Medulla oblongata (tissue), 1 donor: ENCODE measurements around the gene SP140.
"Not testable (repeated sequence)": the region's sequence is repeated elsewhere in the genome, so short reads cannot be mapped to it uniquely, and the experiment has no call there.

ENCODE experiments used
- DNase-seq: peaks from one replicate; pipeline ENCODE4 v3.0.0-alpha.2; 2015; ENCODE audit errors: extremely low spot score

SP140 gene

GRCh38 chr2:230225486-230225885 is at the start of gene SP140:
TSS of gene SP140 (plus strand) at chr2:230225736. CDS start at chr2:230225845, 109 bp downstream.
- peak; percentile 74 for DNase-seq

GRCh38 chr2:230176996-230177395 is 48.5 kb upstream of the SP140 start:
- no peak for DNase-seq

GRCh38 chr2:230178546-230179485 is 46.7 kb upstream of the SP140 start:
- no peak for DNase-seq

GRCh38 chr2:230179907-230180306 is 45.6 kb upstream of the SP140 start:
- no peak for DNase-seq

GRCh38 chr2:230181195-230181594 is 44.3 kb upstream of the SP140 start:
- no peak for DNase-seq

- peak; percentile 29 for DNase-seq
Observed at GRCh38 chr2:230184727-230185578, 40.6 kb upstream of the SP140 start.

GRCh38 chr2:230202430-230203109 is 23.0 kb upstream of the SP140 start:
- no peak for DNase-seq

- no peak for DNase-seq
Observed at GRCh38 chr2:230203110-230203676, 22.3 kb upstream of the SP140 start.

- DNase-seq: no peak
Observed at GRCh38 chr2:230205034-230205433, 20.5 kb upstream of the SP140 start.

GRCh38 chr2:230205721-230206120 is 19.8 kb upstream of the SP140 start:
- no peak for DNase-seq

GRCh38 chr2:230208576-230208975 is 17.0 kb upstream of the SP140 start:
- DNase-seq: no peak

- DNase-seq: peak; percentile 24
Observed at GRCh38 chr2:230209422-230210051, 16.0 kb upstream of the SP140 start.

- no peak for DNase-seq
Observed at GRCh38 chr2:230216489-230216888, 9.0 kb upstream of the SP140 start.

- no peak for DNase-seq
Observed at GRCh38 chr2:230217424-230217823, 8.1 kb upstream of the SP140 start.

- DNase-seq: peak; percentile 72
Observed at GRCh38 chr2:230218421-230218820, 7.1 kb upstream of the SP140 start.

- peak; percentile 90 for DNase-seq
Observed at GRCh38 chr2:230219419-230220331, 5.9 kb upstream of the SP140 start, which contains the start of gene SP110. TSS of gene SP110 (minus strand) at chr2:230219984. CDS start at chr2:230216927, 3,057 bp downstream.

- DNase-seq: no peak
Observed at GRCh38 chr2:230220347-230220969, 5.1 kb upstream of the SP140 start.

- no peak for DNase-seq
Observed at GRCh38 chr2:230221493-230221892, 4.0 kb upstream of the SP140 start.

GRCh38 chr2:230222829-230223228 is 2.7 kb upstream of the SP140 start:
- DNase-seq: not testable (repeated sequence)
